PC-9 (cell line): ENCODE results near the gene GAD2.

ENCODE experiments used
- CTCF ChIP-seq: fragments of 200-600 bp; sonication (generic); conservative IDR thresholded peaks from 2 replicates; pipeline ENCODE4 v1.6.1; 2017; ENCODE audit warnings: mixed run types, antibody characterized with exemption, mild to moderate bottlenecking, moderate library complexity
- EZH2 ChIP-seq: fragments of 200-600 bp; sonication (generic); IDR thresholded peaks from 2 replicates; pipeline ENCODE4 v1.8.0; 2017; ENCODE audit warnings: antibody characterized with exemption, low read depth

- TF ChIP-seq CTCF = no peak
- TF ChIP-seq EZH2 = no peak
Observed at GRCh38 chr10:26232174-26232573, 15.6 kb downstream of the GAD2 start.
